Body of pancreas (tissue), 4 donors: ENCODE measurements around the gene RILPL1. TPM values are rescaled to one million over a fixed set of nuclear protein-coding genes. Genes with fewer than 3 reads are reported as not detected.

Experiments used
- ATAC-seq: fragments of 150-250 bp; one replicate; pipeline ENCODE4 v1.9.1; 2016
- DNase-seq, 4 donors: peaks; one replicate each; pipeline ENCODE4 v3.0.0-alpha.2; 2019
- H3K27ac ChIP-seq, 4 donors: fragments of 200-600 bp; sonication (generic); 1 replicate in 3 of 4; 2 replicates in 1 of 4; pipeline versions ENCODE4 v1.5.1 to v1.6.1; 2016 to 2019; ENCODE audit warnings: mild to moderate bottlenecking in 1 of 4, mixed read lengths in 1 of 4, moderate library complexity in 1 of 4
- H3K27me3 ChIP-seq, 2 donors: fragments of 200-600 bp; sonication (generic); one replicate each; pipeline ENCODE4 v1.6.0; 2016; ENCODE audit warnings: mild to moderate bottlenecking in 1 of 2
- H3K36me3 ChIP-seq, 2 donors: fragments of 200-600 bp; sonication (generic); replicated peaks in 1 of 2; 2 replicates each; pipeline ENCODE4 v1.5.1; 2016; ENCODE audit warnings: low read depth in 2 of 2; ENCODE audit not compliant: insufficient read depth in 1 of 2
- H3K4me1 ChIP-seq: fragments of 200-600 bp; sonication (generic); one replicate; pipeline ENCODE4 v1.6.0; 2016
- H3K4me3 ChIP-seq, 2 donors: fragments of 200-600 bp; sonication (generic); 1 replicate in 1 of 2; 2 replicates in 1 of 2; pipeline ENCODE4 v1.5.1; 2016 to 2019
- H3K9me3 ChIP-seq, 3 donors: fragments of 200-600 bp; sonication (generic); 1 replicate in 2 of 3; 2 replicates in 1 of 3; pipeline ENCODE4 v1.5.1; 2016
- CTCF ChIP-seq, 7 experiments: fragments of 450-650 bp in 4 of 7; fragments of 200-600 bp in 3 of 7; sonication (generic) in 3 of 7; IDR thresholded peaks; one replicate each; pipeline ENCODE4 v1.5.1; 2016 to 2019; ENCODE audit warnings: antibody characterized with exemption in 7 of 7
- POLR2A ChIP-seq, 3 donors: fragments of 450-650 bp; IDR thresholded peaks; one replicate each; pipeline ENCODE4 v1.6.1; 2016; ENCODE audit warnings: antibody characterized with exemption in 3 of 3, mild to moderate bottlenecking in 2 of 3
- WGBS, 2 donors: methylation state at CpG; one replicate each; pipeline ENCODE4 v1.1.5; 2017; 5-methylcytosine and 5-hydroxymethylcytosine counted together
- intact Hi-C: fragments of 100-400 bp; cut with DNase I; formaldehyde crosslinking; loops from one replicate; pipeline ENCODE4 v1.15.1; 2023
- total RNA-seq, 2 donors: library from RNA; depleted of rRNA; stranded (reverse); fragments of >200 nt; gene quantifications; one replicate each; pipeline ENCODE4 v1.1.0, GENCODE V29; 2016

RILPL1 gene
- total RNA-seq, 2 donors from 2014 or later, result 4.3 to 4.9 TPM

- H3K36me3 ChIP-seq, result no peaks in the 10 kb centered on the region
- no peaks in the 10 kb centered on the region for H3K9me3 ChIP-seq
- no peak for DNase-seq
- no peak for TF ChIP-seq POLR2A (IDR thresholded peaks at IDR 0.05)
- no peak for TF ChIP-seq CTCF (IDR thresholded peaks at IDR 0.05)
- intact Hi-C loops, result no loop called here
- ATAC-seq, result no peak
- no peaks in the 10 kb centered on the region for H3K27me3 ChIP-seq
- peaks cover 12% of the 10 kb centered on the region for H3K4me1 ChIP-seq
- no peak overlapping the region for H3K4me3 ChIP-seq
- no peak overlapping the region for H3K27ac ChIP-seq
- 62 to 73% methylated on average over 4 of the region's 4 CpGs for WGBS, 2 donors
Measured at GRCh38 chr12:123442774-123443173, 90.7 kb downstream of the RILPL1 start.

GRCh38 chr12:123441523-123442164 is 91.9 kb downstream of the RILPL1 start:
- WGBS, 2 donors, result 75 to 81% methylated on average over 13 of the region's 13 CpGs
- TF ChIP-seq POLR2A (IDR thresholded peaks at IDR 0.05), result no peak
- TF ChIP-seq CTCF (IDR thresholded peaks at IDR 0.05), result no peak
- Histone ChIP-seq H3K4me1 (peaks cover 18% of the 10 kb centered on the region), H3K27me3 (no peaks in the 10 kb centered on the region), H3K36me3 (no peaks in the 10 kb centered on the region), H3K4me3 (no peak overlapping the region), H3K27ac (no peak overlapping the region), H3K9me3 (no peaks in the 10 kb centered on the region)
- DNase-seq, result no peak
- intact Hi-C loops, result no loop called here
- no peak for ATAC-seq

GRCh38 chr12:123436017-123436964 is 97.2 kb downstream of the RILPL1 start, which contains the start of gene RILPL2:
Gene RILPL2, minus strand, starts transcription at chr12:123436684. Its CDS starts 264 bp downstream, at chr12:123436420.
- Histone ChIP-seq H3K36me3 (no peaks in the 10 kb centered on the region), H3K9me3 (no peaks in the 10 kb centered on the region), H3K27me3 (no peaks in the 10 kb centered on the region), H3K27ac (peak within 1 kb of the TSS in 3 of 4 donors; percentile 35 to 68 (median 63)), H3K4me1 (peaks cover 18% of the 10 kb centered on the region), H3K4me3 (peak within 1 kb of the TSS; percentile 51 to 94)
- DNase-seq (peak; percentile 85 to 90 (median 88)), ATAC-seq (peak; percentile 96)
- WGBS, 2 donors, result 0 to 2% methylated on average over 11 to 69 of the region's 69 CpGs
- intact Hi-C loops, result no loop called here
- TF ChIP-seq CTCF (IDR thresholded peaks at IDR 0.05), result peak in 2 of 7 experiments; percentile 3 to 23
- peak in 2 of 3 donors; percentile 60 to 71 for TF ChIP-seq POLR2A (IDR thresholded peaks at IDR 0.05)

GRCh38 chr12:123435636-123436016 is 97.9 kb downstream of the RILPL1 start:
- H3K36me3 ChIP-seq, result no peaks in the 10 kb centered on the region
- H3K9me3 ChIP-seq, result no peaks in the 10 kb centered on the region
- H3K27me3 ChIP-seq, result no peaks in the 10 kb centered on the region
- 20 to 43% methylated on average over 3 to 5 of the region's 5 CpGs for WGBS, 2 donors
- peak overlapping the region in 3 of 4 donors; percentile 35 to 68 (median 63) for H3K27ac ChIP-seq
- ATAC-seq (no peak), DNase-seq (no peak)
- TF ChIP-seq POLR2A (IDR thresholded peaks at IDR 0.05) (no peak), CTCF (IDR thresholded peaks at IDR 0.05) (no peak)
- intact Hi-C loops, result no loop called here
- peak overlapping the region; percentile 51 to 94 for H3K4me3 ChIP-seq
- peaks cover 18% of the 10 kb centered on the region for H3K4me1 ChIP-seq
